ENCODE measurements around the gene HECTD4. TPM values are rescaled to one million over a fixed set of nuclear protein-coding genes. Genes with fewer than 3 reads are reported as not detected.

HECTD4 gene
- polyA plus RNA-seq, 1 donor from 2014 or later: 15.8 TPM

- TF ChIP-seq REST (IDR thresholded peaks at IDR 0.05; ENCODE audit: borderline replicate concordance) (no peak), RAD21 (conservative IDR thresholded peaks at IDR 0.05) (no peak), EP300 (conservative IDR thresholded peaks at IDR 0.05; ENCODE audit: poor library complexity, severe bottlenecking) (no peak), MXI1 (conservative IDR thresholded peaks at IDR 0.05; ENCODE audit: poor library complexity, severe bottlenecking) (no peak), EZH2 (IDR thresholded peaks at IDR 0.05; ENCODE audit: borderline replicate concordance, insufficient read depth, low read length, poor library complexity, severe bottlenecking) (no peak), SMC3 (conservative IDR thresholded peaks at IDR 0.05; ENCODE audit: poor library complexity) (no peak), CTCF (IDR thresholded peaks at IDR 0.05; ENCODE audit: poor library complexity, severe bottlenecking) (no peak), TAF1 (IDR thresholded peaks at IDR 0.05; ENCODE audit: low read depth) (no peak), POLR2AphosphoS5 (IDR thresholded peaks at IDR 0.05) (no peak)
Observed at GRCh38 chr12:112285600-112286401, 96.4 kb downstream of the HECTD4 start.

GRCh38 chr12:112283546-112283945 is 98.7 kb downstream of the HECTD4 start:
- H2AFZ ChIP-seq (ENCODE audit: low read depth, low read length): no peak overlapping the region
- H3K27me3 ChIP-seq (ENCODE audit: insufficient read depth, low read depth, low read length): no peaks in the 10 kb centered on the region
- H4K20me1 ChIP-seq (ENCODE audit: insufficient read depth): no peaks in the 10 kb centered on the region
- no peaks in the 10 kb centered on the region for H3F3A ChIP-seq (ENCODE audit: insufficient read depth, low read length, poor library complexity, severe bottlenecking)
- H3K9me3 ChIP-seq (ENCODE audit: low read length): no peaks in the 10 kb centered on the region
- H3K79me2 ChIP-seq (replicated peaks; ENCODE audit: insufficient read depth, low read length): no peaks in the 10 kb centered on the region
- H3K27ac ChIP-seq (ENCODE audit: low read length): no peak overlapping the region
- peaks cover 6% of the 10 kb centered on the region for H3K36me3 ChIP-seq (ENCODE audit: insufficient read depth, low read length)
- H3K4me3 ChIP-seq (ENCODE audit: low read length): no peak overlapping the region
- no peaks in the 10 kb centered on the region for H3K9me2 ChIP-seq (ENCODE audit: insufficient read depth, low read length)
- no peak overlapping the region for H3K4me2 ChIP-seq (ENCODE audit: low read length)
- no peak for TF ChIP-seq CTCF (IDR thresholded peaks at IDR 0.05; ENCODE audit: poor library complexity, severe bottlenecking)
- no peak for TF ChIP-seq TAF1 (IDR thresholded peaks at IDR 0.05; ENCODE audit: low read depth)
- no peak overlapping the region for H3K9ac ChIP-seq (ENCODE audit: low read length)

More at GRCh38 chr12:112285600-112286401, 96.4 kb downstream of the HECTD4 start:
- Histone ChIP-seq H3K9ac (ENCODE audit: low read length) (no peak overlapping the region), H3K36me3 (ENCODE audit: insufficient read depth, low read length) (peaks cover 6% of the 10 kb centered on the region), H4K20me1 (ENCODE audit: insufficient read depth) (no peaks in the 10 kb centered on the region), H3K27me3 (ENCODE audit: insufficient read depth, low read depth, low read length) (no peaks in the 10 kb centered on the region), H3K4me2 (ENCODE audit: low read length) (no peak overlapping the region), H3K9me3 (ENCODE audit: low read length) (no peaks in the 10 kb centered on the region), H3K79me2 (replicated peaks; ENCODE audit: insufficient read depth, low read length) (no peaks in the 10 kb centered on the region), H3F3A (ENCODE audit: insufficient read depth, low read length, poor library complexity, severe bottlenecking) (no peaks in the 10 kb centered on the region), H3K9me2 (ENCODE audit: insufficient read depth, low read length) (no peaks in the 10 kb centered on the region), H2AFZ (ENCODE audit: low read depth, low read length) (no peak overlapping the region), H3K4me3 (ENCODE audit: low read length) (no peak overlapping the region), H3K27ac (ENCODE audit: low read length) (no peak overlapping the region)

All from neural cell (in vitro differentiated cells).